HG03045 (cell line): ENCODE measurements around the gene DGKQ.
"Not testable (repeated sequence)": the region's sequence is repeated elsewhere in the genome, so short reads cannot be mapped to it uniquely, and the experiment has no call there.

Experiments used
- ATAC-seq: cut with Tn5 transposase; IDR thresholded peaks from one replicate; pipeline ENCODE4 v1.9.1; 2021; ENCODE audit warnings: mild to moderate bottlenecking, moderate library complexity; ENCODE audit not compliant: unreplicated experiment

DGKQ gene

GRCh38 chr4:952881-953573 lies 20.3 kb downstream of the DGKQ start:
- no peak for ATAC-seq

- no peak for ATAC-seq
Measured at GRCh38 chr4:951594-952468, 21.5 kb downstream of the DGKQ start.

- ATAC-seq = no peak
Measured at GRCh38 chr4:951186-951585, 22.2 kb downstream of the DGKQ start.

GRCh38 chr4:950136-951020 lies 23.0 kb downstream of the DGKQ start:
- ATAC-seq = no peak

- ATAC-seq = no peak
Measured at GRCh38 chr4:949656-950055, 23.7 kb downstream of the DGKQ start.

GRCh38 chr4:948936-949300 lies 24.5 kb downstream of the DGKQ start:
- ATAC-seq = no peak

- ATAC-seq = no peak
Measured at GRCh38 chr4:948101-948935, 25.1 kb downstream of the DGKQ start.

- no peak for ATAC-seq
Measured at GRCh38 chr4:947491-947971, 25.8 kb downstream of the DGKQ start.

GRCh38 chr4:946517-947471 lies 26.6 kb downstream of the DGKQ start:
- ATAC-seq = no peak

GRCh38 chr4:946103-946450 lies 27.3 kb downstream of the DGKQ start:
- no peak for ATAC-seq

GRCh38 chr4:945274-946102 lies 27.9 kb downstream of the DGKQ start:
- ATAC-seq = no peak

GRCh38 chr4:939508-939907 lies 33.9 kb downstream of the DGKQ start:
- not testable (repeated sequence) for ATAC-seq

GRCh38 chr4:932713-933070 lies 40.7 kb downstream of the DGKQ start:
- no peak for ATAC-seq

- ATAC-seq = peak; percentile 88
Measured at GRCh38 chr4:931960-932712, 41.2 kb downstream of the DGKQ start, which contains the start of the genes GAK and TMEM175. TSS of gene GAK (minus strand) at chr4:932316. CDS start at chr4:932187, 129 bp downstream. TSS of gene TMEM175 (plus strand) at chr4:932460. CDS start at chr4:947740, 15,280 bp downstream.

GRCh38 chr4:931194-931959 lies 42.0 kb downstream of the DGKQ start:
- ATAC-seq = peak; percentile 12

GRCh38 chr4:930827-931193 lies 42.6 kb downstream of the DGKQ start:
- no peak for ATAC-seq

- ATAC-seq = no peak
Measured at GRCh38 chr4:930028-930551, 43.3 kb downstream of the DGKQ start.
